ENCODE results near the gene TMED10. TPM values are rescaled to one million over a fixed set of nuclear protein-coding genes. Genes with fewer than 3 reads are reported as not detected.

TMED10 gene
- total and polyA plus RNA-seq, 2 donors from 2014 or later, result 222 to 401 TPM

GRCh38 chr14:75134644-75135043, 41.8 kb downstream of the TMED10 start:
- Histone ChIP-seq H3K9me3 (ENCODE audit: control insufficient read depth in 2 of 3, insufficient read depth in 1 of 3, low read length in 3 of 3) (no peaks in the 10 kb centered on the region), H3K9ac (ENCODE audit: low read length in 3 of 3) (no peak overlapping the region), H3K4me3 (ENCODE audit: low read length in 3 of 3) (no peak overlapping the region), H3K27me3 (ENCODE audit: control insufficient read depth, insufficient read depth, low read length) (no peaks in the 10 kb centered on the region), H3K36me3 (ENCODE audit: control insufficient read depth in 2 of 3, insufficient read depth in 3 of 3, low read length in 3 of 3) (peaks cover 8 to 17% (median 15%) of the 10 kb centered on the region in 3 donors), H3K4me1 (ENCODE audit: control insufficient read depth in 2 of 3, insufficient read depth in 2 of 3, low read depth in 1 of 3, low read length in 3 of 3) (peaks cover 0 to 5% (median 0%) of the 10 kb centered on the region in 3 donors), H3K27ac (ENCODE audit: low read depth in 2 of 2, low read length in 2 of 2) (no peak overlapping the region)
- intact Hi-C loops (cut with DNase I), result loop anchor here (5.0 to 10.0 kb wide), 2 partner anchors 168 to 350 kb away; no protein-coding TSS in a partner anchor
- TF ChIP-seq, protein P1, sequence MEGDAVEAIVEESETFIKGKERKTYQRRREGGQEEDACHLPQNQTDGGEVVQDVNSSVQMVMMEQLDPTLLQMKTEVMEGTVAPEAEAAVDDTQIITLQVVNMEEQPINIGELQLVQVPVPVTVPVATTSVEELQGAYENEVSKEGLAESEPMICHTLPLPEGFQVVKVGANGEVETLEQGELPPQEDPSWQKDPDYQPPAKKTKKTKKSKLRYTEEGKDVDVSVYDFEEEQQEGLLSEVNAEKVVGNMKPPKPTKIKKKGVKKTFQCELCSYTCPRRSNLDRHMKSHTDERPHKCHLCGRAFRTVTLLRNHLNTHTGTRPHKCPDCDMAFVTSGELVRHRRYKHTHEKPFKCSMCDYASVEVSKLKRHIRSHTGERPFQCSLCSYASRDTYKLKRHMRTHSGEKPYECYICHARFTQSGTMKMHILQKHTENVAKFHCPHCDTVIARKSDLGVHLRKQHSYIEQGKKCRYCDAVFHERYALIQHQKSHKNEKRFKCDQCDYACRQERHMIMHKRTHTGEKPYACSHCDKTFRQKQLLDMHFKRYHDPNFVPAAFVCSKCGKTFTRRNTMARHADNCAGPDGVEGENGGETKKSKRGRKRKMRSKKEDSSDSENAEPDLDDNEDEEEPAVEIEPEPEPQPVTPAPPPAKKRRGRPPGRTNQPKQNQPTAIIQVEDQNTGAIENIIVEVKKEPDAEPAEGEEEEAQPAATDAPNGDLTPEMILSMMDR (IDR thresholded peaks at IDR 0.05; ENCODE audit: borderline replicate concordance, extremely low read depth, insufficient read depth), result no peak
- DNase-seq (no peak), FAIRE-seq (no peak)

GRCh38 chr14:75133597-75133996, 42.8 kb downstream of the TMED10 start:
- no peak for FAIRE-seq

GRCh38 chr14:75132382-75133086, 43.9 kb downstream of the TMED10 start:
- H3K27me3 ChIP-seq (ENCODE audit: control insufficient read depth, insufficient read depth, low read length), result no peaks in the 10 kb centered on the region
- H3K27ac ChIP-seq (ENCODE audit: low read depth in 2 of 2, low read length in 2 of 2), result no peak overlapping the region
- intact Hi-C loops (cut with DNase I), result loop anchor here (5.0 to 10.0 kb wide), 2 partner anchors 170 to 352 kb away; no protein-coding TSS in a partner anchor
- peaks cover 0 to 4% (median 0%) of the 10 kb centered on the region in 3 donors for H3K4me1 ChIP-seq (ENCODE audit: control insufficient read depth in 2 of 3, insufficient read depth in 2 of 3, low read depth in 1 of 3, low read length in 3 of 3)
- TF ChIP-seq, protein P1 (IDR thresholded peaks at IDR 0.05; ENCODE audit: borderline replicate concordance, extremely low read depth, insufficient read depth), result peak; percentile 86
- H3K36me3 ChIP-seq (ENCODE audit: control insufficient read depth in 2 of 3, insufficient read depth in 3 of 3, low read length in 3 of 3), result peaks cover 8 to 17% (median 15%) of the 10 kb centered on the region in 3 donors
- H3K9ac ChIP-seq (ENCODE audit: low read length in 3 of 3), result no peak overlapping the region
- DNase-seq (peak in 4 of 5 donors; percentile 52 to 92 (median 79)), FAIRE-seq (peak; percentile 88)
- H3K4me3 ChIP-seq (ENCODE audit: low read length in 3 of 3), result no peak overlapping the region
- H3K9me3 ChIP-seq (ENCODE audit: control insufficient read depth in 2 of 3, insufficient read depth in 1 of 3, low read length in 3 of 3), result no peaks in the 10 kb centered on the region

More at GRCh38 chr14:75133597-75133996, 42.8 kb downstream of the TMED10 start:
- H3K4me3 ChIP-seq (ENCODE audit: low read length in 3 of 3), result no peak overlapping the region
- H3K27me3 ChIP-seq (ENCODE audit: control insufficient read depth, insufficient read depth, low read length), result no peaks in the 10 kb centered on the region
- H3K9me3 ChIP-seq (ENCODE audit: control insufficient read depth in 2 of 3, insufficient read depth in 1 of 3, low read length in 3 of 3), result no peaks in the 10 kb centered on the region
- peaks cover 0 to 5% (median 0%) of the 10 kb centered on the region in 3 donors for H3K4me1 ChIP-seq (ENCODE audit: control insufficient read depth in 2 of 3, insufficient read depth in 2 of 3, low read depth in 1 of 3, low read length in 3 of 3)
- DNase-seq, result no peak
- peaks cover 8 to 17% (median 15%) of the 10 kb centered on the region in 3 donors for H3K36me3 ChIP-seq (ENCODE audit: control insufficient read depth in 2 of 3, insufficient read depth in 3 of 3, low read length in 3 of 3)
- H3K9ac ChIP-seq (ENCODE audit: low read length in 3 of 3), result no peak overlapping the region
- intact Hi-C loops (cut with DNase I), result loop anchor here (5.0 to 10.0 kb wide), 2 partner anchors 169 to 351 kb away; no protein-coding TSS in a partner anchor
- no peak overlapping the region for H3K27ac ChIP-seq (ENCODE audit: low read depth in 2 of 2, low read length in 2 of 2)
- TF ChIP-seq, protein P1 (IDR thresholded peaks at IDR 0.05; ENCODE audit: borderline replicate concordance, extremely low read depth, insufficient read depth), result no peak

Measured in kidney (tissue), 14 donors.